ENCODE data around the gene MAP2K3.

GRCh38 chr17:21282850-21283249 lies 1.7 kb upstream of the MAP2K3 start:
- TF ChIP-seq CTCF (IDR thresholded peaks at IDR 0.05; ENCODE audit: poor library complexity, severe bottlenecking), result no peak
- no peak for TF ChIP-seq EP300 (conservative IDR thresholded peaks at IDR 0.05; ENCODE audit: poor library complexity, severe bottlenecking)
- no peak for TF ChIP-seq POLR2AphosphoS5 (IDR thresholded peaks at IDR 0.05)

Measured in neural cell (in vitro differentiated cells).